Measurements from ENCODE around the gene PTPRN2.
"Not testable (repeated sequence)": the region's sequence is repeated elsewhere in the genome, so short reads cannot be mapped to it uniquely, and the experiment has no call there.

Gene PTPRN2

DNA sequence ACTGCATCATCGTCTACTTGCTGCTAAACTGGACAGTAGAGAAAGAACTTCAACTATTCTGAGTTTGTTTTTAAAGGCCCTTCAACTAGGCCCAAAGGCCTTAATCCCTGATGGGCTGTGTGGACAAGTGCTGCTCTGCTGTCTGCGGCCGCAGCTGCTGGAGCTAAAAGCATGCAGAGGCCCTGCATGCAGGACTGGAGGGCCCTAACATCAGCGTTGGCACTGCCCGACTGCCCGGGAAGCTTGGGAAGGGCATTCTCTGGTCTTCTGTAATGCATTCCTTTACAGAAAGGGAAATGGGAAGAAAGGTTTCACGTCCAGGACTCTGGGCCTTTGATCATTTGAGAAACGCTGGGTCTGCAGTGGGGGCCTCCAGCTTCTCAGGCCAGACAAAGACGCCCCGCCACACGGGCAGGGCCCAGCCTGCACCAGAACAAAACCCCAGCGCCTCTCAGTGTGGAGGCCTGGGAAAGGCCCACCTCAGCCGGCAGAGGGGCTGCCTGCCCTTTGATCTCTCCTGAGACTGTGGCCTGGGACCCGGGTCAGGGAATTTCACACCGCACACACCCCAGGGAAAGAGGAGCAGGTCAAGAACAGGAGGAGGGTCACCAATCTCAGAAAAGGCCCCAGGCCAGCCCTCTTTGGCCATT, 1021.5 kb downstream of the PTPRN2 start:
- TF ChIP-seq JUND (IDR thresholded peaks at IDR 0.05; ENCODE audit: low read depth): no peak
- DNase-seq (ENCODE audit: low read depth in 1 of 2, low spot score in 1 of 2): no peak
- in situ Hi-C loops (cut with HindIII; ENCODE audit: low pct_unique_long_range_greater_than_20kb, low sequenced_read_pairs): no loop called here

DNA sequence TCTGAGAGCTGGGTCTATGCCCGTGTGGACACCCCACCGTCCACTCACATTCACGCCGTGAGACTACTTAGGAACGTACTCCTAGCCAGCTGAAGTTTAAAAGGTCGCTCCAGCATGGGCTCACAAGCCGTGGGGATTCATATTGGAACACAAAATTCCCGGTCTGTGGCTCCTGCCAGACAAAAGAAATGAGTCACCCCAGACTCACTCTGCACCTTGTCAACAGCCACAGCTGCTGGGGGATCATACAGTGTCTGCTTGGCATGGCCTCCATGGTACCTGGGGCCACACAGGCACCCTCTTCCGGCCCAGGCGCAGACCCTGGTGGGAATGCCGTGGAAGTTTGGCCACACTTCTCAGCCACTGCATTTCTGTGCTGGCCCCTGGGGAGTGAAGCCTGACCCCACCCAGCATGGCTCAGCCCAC, 1022.4 kb downstream of the PTPRN2 start:
- in situ Hi-C loops (cut with HindIII; ENCODE audit: low pct_unique_long_range_greater_than_20kb, low sequenced_read_pairs): no loop called here
- no peak for DNase-seq (ENCODE audit: low read depth in 1 of 2, low spot score in 1 of 2)
- TF ChIP-seq JUND (IDR thresholded peaks at IDR 0.05; ENCODE audit: low read depth): no peak

DNA sequence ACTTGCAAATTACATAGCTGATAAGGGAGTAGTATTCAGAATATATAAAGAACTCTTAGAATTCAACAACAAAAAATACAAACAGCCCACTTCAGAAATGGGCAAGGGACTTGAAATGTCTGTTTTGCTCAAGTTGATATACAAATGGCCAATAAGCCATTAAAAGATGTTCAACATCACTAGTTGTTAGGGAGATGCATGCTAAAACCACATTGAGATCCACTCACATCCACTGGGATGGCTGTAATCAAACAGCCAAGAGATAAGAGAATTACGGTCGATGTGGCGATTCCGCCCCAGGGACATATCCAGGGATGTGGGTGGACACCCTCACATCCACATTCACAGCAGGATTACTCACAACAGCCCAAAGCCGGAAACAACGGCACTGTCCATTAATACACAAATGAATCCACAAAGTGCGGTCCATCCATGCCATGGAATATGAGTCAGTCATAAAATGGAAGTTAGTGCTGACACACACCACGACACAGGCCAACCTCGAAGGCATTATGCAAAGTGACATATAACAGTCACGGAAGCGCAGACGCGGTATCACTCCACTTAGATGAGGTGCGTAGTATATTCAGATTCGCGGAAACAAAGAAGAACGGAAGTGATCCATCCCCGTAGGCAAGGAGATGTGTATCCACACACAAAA, 1023.0 kb downstream of the PTPRN2 start:
- in situ Hi-C loops (cut with HindIII; ENCODE audit: low pct_unique_long_range_greater_than_20kb, low sequenced_read_pairs): no loop called here
- DNase-seq (ENCODE audit: low read depth in 1 of 2, low spot score in 1 of 2): no peak
- TF ChIP-seq JUND (IDR thresholded peaks at IDR 0.05; ENCODE audit: low read depth): no peak

DNA sequence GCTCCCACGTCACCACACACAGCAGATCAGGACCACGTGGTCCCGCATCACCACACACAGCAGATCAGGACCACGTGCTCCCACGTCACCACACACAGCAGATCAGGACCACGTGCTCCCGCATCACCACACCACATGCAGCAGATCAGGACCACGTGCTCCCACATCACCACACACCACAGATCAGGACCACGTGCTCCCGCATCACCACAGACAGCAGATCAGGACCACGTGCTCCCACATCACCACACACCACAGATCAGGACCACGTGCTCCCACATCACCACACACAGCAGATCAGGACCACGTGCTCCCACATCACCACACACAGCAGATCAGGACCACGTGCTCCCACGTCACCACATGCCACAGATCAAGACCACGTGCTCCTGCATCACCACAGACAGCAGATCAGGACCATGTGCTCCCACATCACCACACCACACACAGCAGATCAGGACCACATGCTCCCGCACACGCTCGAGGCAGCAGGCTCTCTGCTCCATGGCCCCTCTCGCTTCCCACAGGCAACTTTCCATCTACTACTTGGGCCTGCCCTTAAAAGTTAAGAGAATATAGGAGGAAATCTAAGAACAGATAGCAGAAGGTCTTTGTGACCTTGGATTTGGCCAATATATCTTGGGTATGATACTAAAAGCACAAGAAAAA, 1024.0 kb downstream of the PTPRN2 start:
- DNase-seq (ENCODE audit: low read depth in 1 of 2, low spot score in 1 of 2); in situ Hi-C loops (cut with HindIII; ENCODE audit: low pct_unique_long_range_greater_than_20kb, low sequenced_read_pairs): not testable (repeated sequence)

DNA sequence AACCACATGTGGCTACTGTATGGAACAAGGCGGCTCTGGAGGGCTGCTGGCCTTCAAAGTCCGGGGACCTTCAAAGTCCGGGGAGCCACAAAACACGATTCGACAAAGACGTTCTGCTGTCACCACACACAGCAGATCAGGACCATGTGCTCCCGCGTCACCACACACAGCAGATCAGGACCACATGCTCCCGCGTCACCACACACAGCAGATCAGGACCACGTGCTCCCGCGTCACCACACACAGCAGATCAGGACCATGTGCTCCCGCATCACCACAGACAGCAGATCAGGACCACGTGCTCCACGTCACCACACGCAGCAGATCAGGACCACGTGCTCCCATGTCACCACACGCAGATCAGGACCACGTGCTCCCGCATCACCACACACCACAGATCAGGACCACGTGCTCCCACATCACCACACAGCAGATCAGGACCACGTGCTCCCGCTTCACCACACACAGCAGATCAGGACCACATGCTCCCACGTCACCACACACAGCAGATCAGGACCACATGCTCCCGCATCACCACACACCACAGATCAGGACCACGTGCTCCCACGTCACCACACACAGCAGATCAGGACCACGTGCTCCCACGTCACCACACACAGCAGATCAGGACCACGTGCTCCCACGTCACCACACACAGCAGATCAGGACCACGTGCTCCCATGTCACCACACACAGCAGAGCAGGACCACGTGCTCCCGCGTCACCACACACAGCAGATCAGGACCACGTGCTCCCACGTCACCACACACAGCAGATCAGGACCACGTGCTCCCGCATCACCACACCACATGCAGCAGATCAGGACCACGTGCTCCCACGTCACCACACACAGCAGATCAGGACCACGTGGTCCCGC, 1024.9 kb downstream of the PTPRN2 start:
- DNase-seq (ENCODE audit: low read depth in 1 of 2, low spot score in 1 of 2); in situ Hi-C loops (cut with HindIII; ENCODE audit: low pct_unique_long_range_greater_than_20kb, low sequenced_read_pairs): not testable (repeated sequence)

DNA sequence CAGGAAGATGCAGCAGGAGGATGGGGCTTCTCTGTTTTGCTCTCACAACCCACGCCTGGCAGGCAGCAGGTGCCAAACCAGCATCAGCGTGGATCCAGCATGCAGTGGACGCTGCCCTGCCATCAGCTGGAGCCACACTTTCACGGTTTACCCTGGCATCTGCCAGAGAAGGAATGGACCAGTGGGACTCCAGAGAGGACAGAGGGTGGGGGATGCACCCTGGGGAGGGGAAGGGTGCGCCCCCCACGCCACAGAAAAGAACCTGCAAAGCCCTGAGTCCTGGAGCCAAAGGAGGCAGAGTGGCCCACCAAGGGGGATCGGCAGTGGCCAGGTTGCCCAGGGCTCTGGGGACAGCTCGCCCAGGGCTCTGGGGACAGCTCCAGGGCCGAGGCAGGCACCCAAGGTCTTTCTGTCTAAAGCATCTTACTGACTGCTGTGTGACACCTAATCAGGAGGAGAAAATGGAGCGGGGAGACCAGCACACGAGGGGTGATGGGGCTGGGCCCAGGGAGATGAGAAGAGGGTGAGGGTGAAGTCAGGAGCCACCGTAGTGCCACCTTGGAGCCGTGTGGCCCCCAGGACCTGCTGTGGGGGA, 1025.7 kb downstream of the PTPRN2 start:
- in situ Hi-C loops (cut with HindIII; ENCODE audit: low pct_unique_long_range_greater_than_20kb, low sequenced_read_pairs): no loop called here
- TF ChIP-seq JUND (IDR thresholded peaks at IDR 0.05; ENCODE audit: low read depth): no peak

DNA sequence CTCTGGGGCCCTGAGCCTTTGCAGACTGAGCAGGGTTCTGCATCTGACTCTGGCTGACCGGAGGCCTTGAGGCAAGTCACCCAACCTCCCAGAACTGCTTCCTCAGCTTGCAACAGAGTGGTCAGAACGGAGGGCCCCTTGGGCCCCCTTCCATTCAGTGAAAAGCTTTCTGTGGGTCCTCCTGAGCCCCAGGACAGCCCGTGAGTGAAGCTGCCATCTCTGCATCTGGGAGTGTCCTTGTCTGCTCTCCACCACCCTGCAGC, 1026.2 kb downstream of the PTPRN2 start:
- no peak for DNase-seq (ENCODE audit: low read depth in 1 of 2, low spot score in 1 of 2)
- no peak for TF ChIP-seq JUND (IDR thresholded peaks at IDR 0.05; ENCODE audit: low read depth)
- in situ Hi-C loops (cut with HindIII; ENCODE audit: low pct_unique_long_range_greater_than_20kb, low sequenced_read_pairs): no loop called here

More for the DNA sequence above, 1025.7 kb downstream of the PTPRN2 start:
- DNase-seq (ENCODE audit: low read depth in 1 of 2, low spot score in 1 of 2): no peak

DNA sequence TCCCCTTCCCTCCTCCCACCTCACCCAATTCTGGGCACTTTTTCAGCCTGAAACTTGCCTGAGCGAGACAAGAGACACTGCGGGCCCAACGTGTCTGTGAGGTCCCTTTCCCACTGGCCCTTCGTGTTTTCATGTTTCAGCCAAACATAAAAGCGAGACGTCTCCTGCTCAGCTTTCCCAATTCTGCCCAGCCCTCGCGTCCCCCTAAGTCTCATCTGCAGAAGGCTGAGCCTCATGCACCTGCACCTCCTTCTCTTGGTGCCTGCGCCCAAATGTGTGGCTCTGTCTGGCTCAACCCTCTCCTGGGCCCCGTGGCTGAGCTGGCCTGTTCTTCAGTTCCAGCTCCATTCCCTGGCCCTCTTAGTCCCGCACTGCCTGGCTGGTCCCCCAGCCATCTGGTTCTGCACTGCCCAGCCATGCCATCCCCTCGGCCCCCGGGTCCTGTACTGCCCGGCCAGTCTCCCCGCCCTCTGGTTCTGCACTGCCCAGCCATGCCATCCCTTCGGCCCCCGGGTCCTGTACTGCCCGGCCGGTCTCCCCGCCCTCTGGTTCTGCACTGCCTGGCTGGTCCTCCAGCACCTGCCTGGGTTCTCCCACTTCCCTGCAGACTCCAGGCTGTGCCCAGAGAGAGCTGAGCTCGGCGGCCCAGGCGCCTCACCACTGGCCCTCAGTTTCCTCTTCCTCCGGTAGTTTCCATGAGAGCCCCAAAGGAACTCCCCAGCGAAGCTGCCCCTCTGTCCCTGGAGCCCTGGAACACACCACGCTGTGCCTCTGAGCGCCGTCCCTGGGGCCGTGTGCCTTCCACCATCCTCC, 1026.7 kb downstream of the PTPRN2 start:
- TF ChIP-seq JUND (IDR thresholded peaks at IDR 0.05; ENCODE audit: low read depth): no peak
- DNase-seq (ENCODE audit: low read depth in 1 of 2, low spot score in 1 of 2): no peak

DNA sequence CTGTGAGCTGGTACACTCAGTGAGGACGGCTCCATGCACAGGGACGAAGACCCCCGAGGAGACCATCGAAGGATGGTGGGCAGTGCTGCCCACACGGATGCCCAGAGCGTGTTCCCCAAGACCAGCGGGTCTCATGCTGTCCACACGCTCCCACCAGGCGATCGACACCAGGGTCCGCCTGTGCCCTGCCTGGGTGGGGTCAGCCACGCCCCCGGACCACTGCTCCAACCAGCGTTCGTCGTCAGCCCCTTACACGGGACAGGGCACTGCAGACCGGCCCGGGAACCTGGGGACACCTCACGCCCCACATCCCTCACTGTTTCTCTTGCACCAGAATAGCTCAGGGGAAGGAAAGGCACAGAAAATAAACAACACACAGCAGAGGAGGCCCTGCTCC, 1027.4 kb downstream of the PTPRN2 start:
- TF ChIP-seq JUND (IDR thresholded peaks at IDR 0.05; ENCODE audit: low read depth): no peak
- in situ Hi-C loops (cut with HindIII; ENCODE audit: low pct_unique_long_range_greater_than_20kb, low sequenced_read_pairs): no loop called here
- no peak for DNase-seq (ENCODE audit: low read depth in 1 of 2, low spot score in 1 of 2)

More for the DNA sequence above, 1026.7 kb downstream of the PTPRN2 start:
- in situ Hi-C loops (cut with HindIII; ENCODE audit: low pct_unique_long_range_greater_than_20kb, low sequenced_read_pairs): no loop called here

DNA sequence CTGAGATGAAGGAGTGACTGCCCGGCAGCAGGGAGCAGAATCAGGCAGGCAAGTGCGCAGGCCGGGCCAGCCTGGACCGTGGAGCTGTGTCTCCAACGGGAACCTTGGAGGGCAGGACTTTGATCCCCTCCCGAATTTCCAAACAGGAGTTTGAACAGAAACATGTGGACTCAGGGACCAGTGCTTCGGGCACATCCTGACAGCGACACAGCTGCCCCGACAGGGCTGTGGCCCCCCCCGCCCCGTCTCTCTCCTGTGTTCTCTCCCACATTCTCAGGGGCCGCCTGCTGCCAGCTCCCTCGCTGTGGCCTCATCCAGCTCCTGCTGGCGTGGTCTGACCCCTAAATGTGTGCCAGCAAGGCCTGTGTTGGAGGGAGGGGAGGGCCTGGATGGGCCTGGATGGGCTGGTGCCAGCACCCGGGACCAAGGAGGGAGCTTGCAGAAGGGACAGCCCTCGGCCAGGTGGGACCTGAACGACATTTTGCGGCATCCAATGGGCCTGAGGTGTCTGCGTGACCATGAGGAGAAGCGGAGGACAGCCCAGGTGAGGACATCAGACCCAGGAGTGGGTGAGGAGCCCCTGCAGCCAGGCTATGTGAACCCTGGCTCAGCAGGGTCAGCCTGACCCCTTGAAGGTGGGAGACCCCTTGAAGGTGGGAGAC, 1027.9 kb downstream of the PTPRN2 start:
- DNase-seq (ENCODE audit: low read depth in 1 of 2, low spot score in 1 of 2): no peak
- in situ Hi-C loops (cut with HindIII; ENCODE audit: low pct_unique_long_range_greater_than_20kb, low sequenced_read_pairs): no loop called here
- no peak for TF ChIP-seq JUND (IDR thresholded peaks at IDR 0.05; ENCODE audit: low read depth)

DNA sequence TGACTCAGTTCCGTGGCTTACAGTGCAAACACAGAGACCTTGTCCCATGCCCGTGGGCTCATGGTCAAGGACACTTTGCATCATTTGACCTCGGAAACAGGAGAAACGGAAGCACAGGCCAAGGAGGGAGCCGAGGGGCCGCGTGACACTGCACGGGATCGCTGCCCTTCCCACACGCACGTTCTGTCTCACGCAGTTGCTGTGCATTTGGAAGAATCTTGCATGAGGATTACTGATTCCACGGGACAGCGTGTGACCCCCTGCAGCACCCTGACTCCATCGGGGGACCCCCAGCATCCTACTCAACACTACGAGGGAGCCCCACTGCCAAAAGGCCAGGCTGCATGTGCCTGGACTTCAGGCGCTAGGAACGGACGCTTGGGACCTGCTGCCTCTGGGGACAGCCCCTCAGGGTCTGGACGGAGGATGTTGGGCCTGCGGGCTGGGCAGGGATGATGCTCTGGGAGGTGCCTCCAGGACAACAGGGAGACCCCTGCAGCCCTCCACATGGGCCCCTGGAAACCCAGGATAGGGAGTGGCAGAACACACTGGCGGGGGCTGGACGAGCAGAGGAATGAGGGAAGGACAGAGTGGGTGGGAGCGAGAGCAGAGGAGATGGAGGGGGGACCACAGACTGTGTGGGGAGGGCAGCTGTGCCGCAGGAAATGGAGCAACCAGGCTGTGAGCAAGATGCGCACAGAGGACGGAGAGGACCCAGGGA, 1028.6 kb downstream of the PTPRN2 start:
- no peak for TF ChIP-seq JUND (IDR thresholded peaks at IDR 0.05; ENCODE audit: low read depth)
- in situ Hi-C loops (cut with HindIII; ENCODE audit: low pct_unique_long_range_greater_than_20kb, low sequenced_read_pairs): no loop called here
- DNase-seq (ENCODE audit: low read depth in 1 of 2, low spot score in 1 of 2): no peak

All from T47D (cell line).